Right kidney (tissue), 9 donors: ENCODE results near the gene DNAH12.
A peak's percentile ranks its signal among the peaks of the same experiment; 100 is the strongest.

Experiments used
- DNase-seq: peaks from one replicate; pipeline ENCODE4 v3.0.0-alpha.2; 2016
- long read RNA-seq, 8 donors: transcript quantifications; one replicate each; lab custom pipeline, GENCODE V29; 2026

The DNAH12 gene
- long read RNA-seq, donor 1: 0 reads
- long read RNA-seq, donor 2: 0 reads
- long read RNA-seq, donor 3: 0 reads
- long read RNA-seq, donor 4: 0 reads
- long read RNA-seq, donor 5: 0 reads
- long read RNA-seq, donor 6: 0 reads
- long read RNA-seq, donor 7: 0 reads
- long read RNA-seq, donor 8: 0 reads

- peak; percentile 65 for DNase-seq
Observed at GRCh38 chr3:57544181-57545125, at the start of gene DNAH12. Gene DNAH12, minus strand, starts transcription at chr3:57544344. Its CDS starts 1,474 bp downstream, at chr3:57542870.

GRCh38 chr3:57592306-57592705 is 48.2 kb upstream of the DNAH12 start:
- DNase-seq: no peak

GRCh38 chr3:57587905-57588304 is 43.8 kb upstream of the DNAH12 start:
- DNase-seq: no peak

- no peak for DNase-seq
Observed at GRCh38 chr3:57586778-57587177, 42.6 kb upstream of the DNAH12 start.

- no peak for DNase-seq
Observed at GRCh38 chr3:57583544-57583943, 39.4 kb upstream of the DNAH12 start.

GRCh38 chr3:57582474-57583168 is 38.5 kb upstream of the DNAH12 start:
- DNase-seq: no peak

GRCh38 chr3:57577801-57578200 is 33.7 kb upstream of the DNAH12 start:
- peak; percentile 32 for DNase-seq

- no peak for DNase-seq
Observed at GRCh38 chr3:57575966-57576626, 32.0 kb upstream of the DNAH12 start.

- DNase-seq: no peak
Observed at GRCh38 chr3:57572096-57572495, 28.0 kb upstream of the DNAH12 start.

GRCh38 chr3:57570878-57571277 is 26.7 kb upstream of the DNAH12 start:
- no peak for DNase-seq

- DNase-seq: no peak
Observed at GRCh38 chr3:57569859-57570450, 25.8 kb upstream of the DNAH12 start.

GRCh38 chr3:57559526-57559925 is 15.4 kb upstream of the DNAH12 start:
- no peak for DNase-seq

- DNase-seq: no peak
Observed at GRCh38 chr3:57557085-57557537, 13.0 kb upstream of the DNAH12 start.

- DNase-seq: no peak
Observed at GRCh38 chr3:57556459-57557084, 12.4 kb upstream of the DNAH12 start.

- peak; percentile 100 for DNase-seq
Observed at GRCh38 chr3:57555738-57556458, 11.8 kb upstream of the DNAH12 start, which contains the start of gene PDE12. Gene PDE12, plus strand, starts transcription at chr3:57556274. Its CDS starts 106 bp downstream, at chr3:57556380.

- no peak for DNase-seq
Observed at GRCh38 chr3:57555306-57555705, 11.2 kb upstream of the DNAH12 start.

GRCh38 chr3:57546616-57547015 is 2.5 kb upstream of the DNAH12 start:
- DNase-seq: no peak

GRCh38 chr3:57545636-57546268 is 1.6 kb upstream of the DNAH12 start:
- no peak for DNase-seq

GRCh38 chr3:57538465-57538864 is 5.7 kb downstream of the DNAH12 start:
- no peak for DNase-seq

GRCh38 chr3:57530071-57530608 is 14.0 kb downstream of the DNAH12 start:
- no peak for DNase-seq
